ENCODE data around the gene GALNT8.

DNA sequence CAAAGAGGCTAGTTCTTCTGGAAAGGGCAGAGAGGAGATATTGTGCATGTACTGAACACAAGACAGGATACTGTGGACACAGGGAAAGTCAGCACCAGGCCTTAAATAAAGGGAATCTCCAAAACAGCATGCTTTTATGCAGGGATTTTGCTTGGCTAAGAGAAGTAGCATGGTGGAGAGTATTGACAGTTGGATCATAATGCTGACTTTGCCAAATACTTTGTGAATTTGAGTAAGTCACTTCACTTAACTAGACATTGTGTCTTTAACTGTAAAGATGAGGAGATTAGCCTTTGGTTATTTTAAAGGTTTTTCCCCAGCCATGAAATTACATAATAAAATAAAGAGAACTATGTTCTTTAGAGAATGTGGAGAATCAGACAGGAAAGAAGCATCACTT, 24.5 kb downstream of the GALNT8 start:
- TF ChIP-seq, protein P1, sequence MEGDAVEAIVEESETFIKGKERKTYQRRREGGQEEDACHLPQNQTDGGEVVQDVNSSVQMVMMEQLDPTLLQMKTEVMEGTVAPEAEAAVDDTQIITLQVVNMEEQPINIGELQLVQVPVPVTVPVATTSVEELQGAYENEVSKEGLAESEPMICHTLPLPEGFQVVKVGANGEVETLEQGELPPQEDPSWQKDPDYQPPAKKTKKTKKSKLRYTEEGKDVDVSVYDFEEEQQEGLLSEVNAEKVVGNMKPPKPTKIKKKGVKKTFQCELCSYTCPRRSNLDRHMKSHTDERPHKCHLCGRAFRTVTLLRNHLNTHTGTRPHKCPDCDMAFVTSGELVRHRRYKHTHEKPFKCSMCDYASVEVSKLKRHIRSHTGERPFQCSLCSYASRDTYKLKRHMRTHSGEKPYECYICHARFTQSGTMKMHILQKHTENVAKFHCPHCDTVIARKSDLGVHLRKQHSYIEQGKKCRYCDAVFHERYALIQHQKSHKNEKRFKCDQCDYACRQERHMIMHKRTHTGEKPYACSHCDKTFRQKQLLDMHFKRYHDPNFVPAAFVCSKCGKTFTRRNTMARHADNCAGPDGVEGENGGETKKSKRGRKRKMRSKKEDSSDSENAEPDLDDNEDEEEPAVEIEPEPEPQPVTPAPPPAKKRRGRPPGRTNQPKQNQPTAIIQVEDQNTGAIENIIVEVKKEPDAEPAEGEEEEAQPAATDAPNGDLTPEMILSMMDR (IDR thresholded peaks at IDR 0.05), result no peak
- no peak for TF ChIP-seq POLR2A (IDR thresholded peaks at IDR 0.05)
